Epithelial cell of esophagus (primary cell): Measurements from ENCODE around the gene CHD6.

Source experiments
- DNase-seq: peaks from one replicate; pipeline ENCODE4 v3.0.0; 2010; ENCODE audit warnings: low read depth
- H3K4me3 ChIP-seq: 2 replicates; pipeline ENCODE4 v1.5.1; 2011; ENCODE audit warnings: mild to moderate bottlenecking, low read length, control low read depth
- TF ChIP-seq, protein P1 (sequence below): IDR thresholded peaks from 2 replicates; pipeline ENCODE4 v1.5.1; 2011; ENCODE audit warnings: low read depth, mild to moderate bottlenecking, low read length, control low read depth, inconsistent platforms; ENCODE audit not compliant: insufficient read depth; ENCODE audit errors: missing control alignments

The CHD6 gene

GRCh38 chr20:41617059-41617901, 897 bp downstream of the CHD6 start:
- H3K4me3 ChIP-seq, result peak overlapping the region; percentile 67
- peak; percentile 22 for DNase-seq
- TF ChIP-seq, protein P1, sequence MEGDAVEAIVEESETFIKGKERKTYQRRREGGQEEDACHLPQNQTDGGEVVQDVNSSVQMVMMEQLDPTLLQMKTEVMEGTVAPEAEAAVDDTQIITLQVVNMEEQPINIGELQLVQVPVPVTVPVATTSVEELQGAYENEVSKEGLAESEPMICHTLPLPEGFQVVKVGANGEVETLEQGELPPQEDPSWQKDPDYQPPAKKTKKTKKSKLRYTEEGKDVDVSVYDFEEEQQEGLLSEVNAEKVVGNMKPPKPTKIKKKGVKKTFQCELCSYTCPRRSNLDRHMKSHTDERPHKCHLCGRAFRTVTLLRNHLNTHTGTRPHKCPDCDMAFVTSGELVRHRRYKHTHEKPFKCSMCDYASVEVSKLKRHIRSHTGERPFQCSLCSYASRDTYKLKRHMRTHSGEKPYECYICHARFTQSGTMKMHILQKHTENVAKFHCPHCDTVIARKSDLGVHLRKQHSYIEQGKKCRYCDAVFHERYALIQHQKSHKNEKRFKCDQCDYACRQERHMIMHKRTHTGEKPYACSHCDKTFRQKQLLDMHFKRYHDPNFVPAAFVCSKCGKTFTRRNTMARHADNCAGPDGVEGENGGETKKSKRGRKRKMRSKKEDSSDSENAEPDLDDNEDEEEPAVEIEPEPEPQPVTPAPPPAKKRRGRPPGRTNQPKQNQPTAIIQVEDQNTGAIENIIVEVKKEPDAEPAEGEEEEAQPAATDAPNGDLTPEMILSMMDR, result no peak

DNA sequence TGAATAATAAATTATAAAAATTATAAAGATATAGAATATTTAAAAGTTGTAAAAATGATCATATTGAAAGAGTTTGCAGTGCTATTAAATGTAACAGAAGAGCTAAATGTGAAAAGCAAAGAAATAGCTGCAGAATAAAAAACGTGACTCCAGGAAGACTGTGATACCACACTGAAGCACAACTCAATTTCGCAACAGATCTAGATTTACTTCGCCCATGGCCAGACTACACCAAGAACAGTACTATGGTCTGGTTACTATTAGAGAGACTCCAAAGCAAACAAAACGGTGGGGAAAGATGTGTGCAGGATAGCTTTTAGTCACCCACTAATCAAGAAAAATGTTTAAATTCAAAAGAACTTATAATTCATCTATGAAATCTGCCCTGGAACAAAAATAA, 1.9 kb downstream of the CHD6 start:
- peak; percentile 31 for DNase-seq
- TF ChIP-seq, protein P1, result no peak
- H3K4me3 ChIP-seq, result no peak overlapping the region

DNA sequence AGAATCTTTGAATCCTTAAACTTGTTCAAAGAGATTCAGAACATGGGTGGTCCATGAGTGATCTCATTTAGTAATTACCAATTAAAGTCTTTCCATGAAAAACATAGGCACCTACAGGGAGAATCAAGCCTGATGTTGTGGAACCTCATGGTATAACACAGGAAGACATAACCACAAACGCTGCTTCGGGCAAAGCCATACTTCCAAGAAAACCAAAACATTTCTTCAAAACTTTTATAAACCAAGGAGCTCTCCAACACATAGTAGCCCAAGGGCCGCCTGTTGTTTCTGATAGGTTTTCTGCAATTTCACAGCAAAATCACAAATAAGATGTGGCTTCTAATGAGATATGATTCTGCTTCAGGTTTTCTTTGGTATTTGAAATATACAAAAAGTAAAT, 2.5 kb downstream of the CHD6 start:
- TF ChIP-seq, protein P1, result no peak
- DNase-seq, result no peak

DNA sequence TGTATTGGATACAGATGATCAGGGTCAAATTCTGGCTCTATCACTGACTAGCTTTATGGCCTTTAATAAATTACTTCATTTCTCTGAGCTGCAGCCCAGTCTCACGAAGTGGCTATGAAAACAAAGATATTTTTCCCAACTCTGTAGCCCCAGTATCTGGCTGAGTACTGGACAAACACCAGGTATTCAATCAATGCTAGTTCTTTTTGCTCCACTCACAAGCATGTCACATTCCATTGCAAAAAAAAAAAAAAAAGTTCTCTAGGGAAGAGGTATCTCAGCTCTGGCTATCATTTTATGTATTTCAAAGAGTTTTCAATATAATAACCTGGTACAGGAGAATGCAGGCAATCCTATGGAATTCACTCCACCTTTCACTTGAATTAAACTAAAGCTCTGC, 3.1 kb downstream of the CHD6 start:
- DNase-seq, result no peak
- no peak overlapping the region for H3K4me3 ChIP-seq
- TF ChIP-seq, protein P1, result no peak

More for the DNA sequence above, 2.5 kb downstream of the CHD6 start:
- no peak overlapping the region for H3K4me3 ChIP-seq

DNA sequence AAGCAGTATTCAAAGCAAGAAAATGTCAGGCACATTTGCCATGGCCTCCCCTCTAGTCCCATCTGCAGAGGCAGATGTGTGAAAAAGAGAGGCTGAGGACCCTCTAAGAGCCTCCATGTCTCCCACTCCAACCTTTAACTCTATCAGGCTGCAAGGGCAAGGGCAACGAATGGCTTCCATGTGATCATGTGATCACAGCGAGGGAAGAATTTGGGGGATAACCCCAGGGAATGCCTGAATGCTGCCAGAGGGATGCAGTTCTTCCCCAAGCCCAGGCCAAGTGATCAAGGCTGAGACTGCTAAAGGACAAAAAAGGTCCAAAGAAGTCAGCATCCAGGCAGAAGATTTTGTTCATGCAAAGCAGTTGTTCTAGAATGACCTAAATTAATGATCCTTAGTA, 4.9 kb downstream of the CHD6 start:
- TF ChIP-seq, protein P1, result no peak
- no peak for DNase-seq
- H3K4me3 ChIP-seq, result no peak overlapping the region

DNA sequence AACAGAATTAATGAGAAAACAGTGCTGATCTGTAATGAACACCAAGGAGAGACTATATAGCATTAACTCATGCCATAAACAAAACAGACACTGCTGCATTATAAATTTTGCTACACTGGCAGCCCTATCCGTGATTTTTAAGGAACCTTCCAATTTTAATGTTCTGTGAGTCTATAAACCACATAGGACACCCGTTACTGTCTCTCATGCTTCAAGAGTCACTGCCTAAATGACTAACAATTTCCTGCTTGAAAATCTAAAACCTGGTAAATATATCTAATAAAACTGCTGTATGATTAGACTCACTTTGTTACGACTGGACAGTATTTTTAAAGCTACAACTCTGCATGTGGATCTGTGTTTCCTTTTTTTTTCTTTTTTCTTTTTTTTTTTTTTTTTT, 8.7 kb downstream of the CHD6 start:
- H3K4me3 ChIP-seq, result no peak overlapping the region
- DNase-seq, result no peak
- TF ChIP-seq, protein P1, result no peak

- no peak overlapping the region for H3K4me3 ChIP-seq
- DNase-seq, result no peak
- TF ChIP-seq, protein P1, result no peak
These were observed 9.6 kb downstream of the CHD6 start for GRCh38 chr20:41608606-41609005.
